ENCODE measurements around the gene RXRB.

RXRB gene

DNA sequence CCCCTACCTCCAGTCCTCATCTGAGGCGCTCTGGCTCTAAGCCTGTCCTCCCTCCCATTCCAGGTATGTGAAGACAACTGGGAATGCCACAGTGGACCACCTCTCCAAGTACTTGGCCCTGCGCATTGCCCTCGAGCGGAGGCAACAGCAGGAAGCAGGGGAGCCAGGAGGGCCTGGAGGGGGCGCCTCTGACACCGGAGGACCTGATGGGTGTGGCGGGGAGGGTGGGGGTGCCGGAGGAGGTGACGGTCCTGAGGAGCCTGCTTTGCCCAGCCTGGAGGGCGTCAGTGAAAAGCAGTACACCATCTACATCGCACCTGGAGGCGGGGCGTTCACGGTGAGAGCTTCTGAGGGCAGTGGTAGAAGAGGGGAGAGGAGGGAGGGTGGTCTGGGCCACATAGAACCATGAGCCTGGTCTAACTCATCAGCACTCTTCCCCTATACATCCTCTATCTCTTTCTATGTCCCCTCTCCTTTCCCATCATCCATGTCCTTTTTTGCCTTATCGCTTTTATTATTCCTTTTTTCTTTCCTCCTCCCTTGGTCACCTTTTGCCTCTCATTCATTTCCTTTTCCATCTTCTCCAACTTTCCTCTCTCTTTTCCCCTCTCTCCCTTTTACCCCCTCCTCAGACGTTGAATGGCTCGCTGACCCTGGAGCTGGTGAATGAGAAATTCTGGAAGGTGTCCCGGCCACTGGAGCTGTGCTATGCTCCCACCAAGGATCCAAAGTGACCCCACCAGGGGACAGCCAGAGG lies 11.4 kb upstream of the RXRB start:
- no peak for DNase-seq

DNA sequence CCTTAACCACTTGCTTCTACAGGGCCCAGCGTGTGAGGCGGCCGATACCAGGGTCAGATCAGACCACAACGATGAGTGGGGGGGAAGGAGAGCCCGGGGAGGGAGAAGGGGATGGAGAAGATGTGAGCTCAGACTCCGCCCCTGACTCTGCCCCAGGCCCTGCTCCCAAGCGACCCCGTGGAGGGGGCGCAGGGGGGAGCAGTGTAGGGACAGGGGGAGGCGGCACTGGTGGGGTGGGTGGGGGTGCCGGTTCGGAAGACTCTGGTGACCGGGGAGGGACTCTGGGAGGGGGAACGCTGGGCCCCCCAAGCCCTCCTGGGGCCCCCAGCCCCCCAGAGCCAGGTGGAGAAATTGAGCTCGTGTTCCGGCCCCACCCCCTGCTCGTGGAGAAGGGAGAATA lies 10.7 kb upstream of the RXRB start:
- no peak for DNase-seq

DNA sequence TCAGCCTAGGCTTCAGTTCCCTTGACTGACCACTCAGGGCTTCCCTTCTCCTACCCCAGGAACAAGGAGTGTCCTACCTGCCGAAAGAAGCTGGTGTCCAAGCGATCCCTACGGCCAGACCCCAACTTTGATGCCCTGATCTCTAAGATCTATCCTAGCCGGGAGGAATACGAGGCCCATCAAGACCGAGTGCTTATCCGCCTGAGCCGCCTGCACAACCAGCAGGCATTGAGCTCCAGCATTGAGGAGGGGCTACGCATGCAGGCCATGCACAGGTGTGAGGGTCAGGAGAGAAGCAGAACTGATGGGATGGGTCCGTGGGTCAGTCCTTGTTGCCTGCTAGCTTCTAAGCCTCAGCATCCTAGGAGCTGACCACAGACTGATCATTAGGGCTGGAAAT lies 9.4 kb upstream of the RXRB start:
- DNase-seq: no peak

DNA sequence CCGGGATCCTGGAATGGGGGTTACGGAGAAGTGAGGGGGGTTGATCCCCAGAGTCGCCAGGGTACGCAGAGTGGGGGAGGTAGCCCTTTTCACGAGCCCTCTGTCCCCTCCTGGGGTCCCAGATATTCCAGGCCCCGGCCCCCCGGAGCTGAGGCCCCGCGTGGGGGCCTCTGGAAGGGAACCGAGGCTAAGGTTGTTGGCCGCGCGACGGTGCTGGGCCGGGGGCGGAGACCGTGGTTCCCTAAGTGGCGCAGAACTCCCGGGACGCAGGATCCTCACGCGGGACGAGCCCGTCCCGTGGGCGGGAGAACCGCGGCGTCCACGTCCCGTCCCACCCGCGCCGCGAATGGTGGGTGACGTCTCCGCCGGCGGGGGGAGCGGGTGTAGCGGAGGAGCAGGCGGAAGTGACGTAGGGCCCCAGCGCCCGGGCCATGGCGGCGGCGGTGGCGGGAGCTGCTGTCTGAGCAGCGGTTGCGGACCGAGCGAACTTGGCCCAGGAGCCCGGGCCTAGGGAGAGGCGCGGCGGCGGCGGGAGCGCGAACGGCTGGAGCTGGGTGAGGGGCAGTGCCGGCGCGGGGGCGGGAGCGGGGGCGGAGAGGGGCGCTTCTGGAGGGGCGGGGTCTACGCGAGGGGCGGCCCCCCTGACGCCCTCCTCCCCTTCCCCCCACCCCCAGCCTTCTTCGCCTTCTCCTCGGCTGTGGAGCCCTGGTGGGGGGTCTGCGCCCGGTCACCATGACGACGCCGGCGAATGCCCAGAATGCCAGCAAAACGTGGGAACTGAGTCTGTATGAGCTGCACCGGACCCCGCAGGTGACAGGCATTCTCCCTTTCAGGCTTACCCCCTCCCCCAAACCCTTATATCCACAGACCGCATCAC lies 7.9 kb upstream of the RXRB start, which contains the start of gene RING1:
RING1 (plus strand) TSS at position 410 of the 877 bp plus-strand sequence; CDS start at position 733, 323 bp downstream.
- peak; percentile 75 for DNase-seq

GRCh38 chr6:33207552-33208090 lies 7.2 kb upstream of the RXRB start:
- peak; percentile 62 for DNase-seq

DNA sequence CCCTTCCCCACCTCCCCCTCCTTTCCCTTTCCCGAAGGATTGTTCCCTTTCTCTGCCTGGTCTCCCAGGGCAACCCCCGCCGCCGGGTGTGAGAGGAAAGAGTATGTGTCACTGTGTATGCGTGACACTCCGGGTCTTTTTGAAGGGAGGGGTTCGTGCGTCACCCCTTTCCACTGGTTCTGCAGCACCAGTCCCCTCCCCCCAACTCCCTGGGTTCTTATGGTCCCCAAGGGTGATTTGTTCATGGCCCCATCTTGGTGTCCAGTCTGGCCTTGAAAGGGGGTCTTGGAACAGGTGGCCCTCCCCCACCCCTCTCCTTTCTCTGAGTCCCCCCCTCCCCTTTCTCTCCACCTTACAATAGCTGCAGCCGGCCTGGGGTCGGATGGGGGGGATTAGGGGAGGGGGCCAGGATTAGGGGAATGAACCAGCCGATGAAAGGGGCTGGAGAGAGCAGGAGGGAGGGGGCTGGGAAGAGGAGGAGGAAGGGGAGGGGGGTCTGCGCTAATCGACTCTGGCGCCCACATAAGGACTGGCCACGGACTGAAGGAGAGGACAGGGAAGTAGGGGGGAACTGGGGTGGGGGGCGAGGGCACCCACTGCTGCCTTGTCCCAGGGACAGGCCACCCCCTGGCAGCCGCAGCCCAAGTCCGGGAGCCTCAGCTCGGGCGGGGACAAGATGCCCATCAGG lies 6.5 kb upstream of the RXRB start:
- DNase-seq: peak; percentile 77

DNA sequence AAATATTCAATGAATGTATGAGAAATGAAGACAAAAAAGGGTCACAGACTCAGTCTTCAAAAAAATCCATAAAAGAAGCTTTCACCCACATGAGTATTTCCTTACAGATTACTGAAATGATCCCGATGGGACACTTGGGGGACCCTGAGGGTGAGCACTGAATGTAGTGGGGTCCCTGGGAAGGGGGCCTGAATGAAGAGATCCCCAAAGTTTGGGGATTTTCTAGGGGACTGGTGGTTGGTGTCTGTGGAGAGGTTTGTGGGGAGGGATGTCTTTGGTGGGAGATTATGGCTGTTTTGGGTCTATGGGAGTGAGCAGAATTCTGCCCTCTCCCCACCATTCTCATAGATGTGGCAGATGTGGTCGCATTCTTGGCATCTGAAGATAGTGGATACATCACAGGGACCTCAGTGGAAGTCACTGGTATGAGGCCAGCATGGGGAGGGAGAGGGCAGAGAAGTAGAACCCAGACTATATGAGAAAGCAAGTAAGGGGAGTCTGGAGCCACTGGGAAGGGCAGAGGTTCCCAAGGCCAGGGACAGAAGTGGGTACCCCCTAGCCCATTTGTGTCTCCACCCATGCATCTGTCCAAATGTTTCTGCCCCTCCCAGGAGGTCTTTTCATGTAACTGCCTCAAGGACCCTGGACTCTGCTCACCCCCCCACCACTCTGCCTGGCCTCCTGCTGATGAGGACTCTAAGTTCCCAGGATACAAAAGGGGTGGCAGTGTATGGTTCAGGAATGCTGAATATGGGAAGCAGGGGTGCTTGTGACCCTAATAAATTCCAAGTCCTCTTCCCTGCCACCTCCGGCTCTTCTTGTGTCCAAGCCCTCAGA lies 5.8 kb upstream of the RXRB start:
- DNase-seq: peak; percentile 51

DNA sequence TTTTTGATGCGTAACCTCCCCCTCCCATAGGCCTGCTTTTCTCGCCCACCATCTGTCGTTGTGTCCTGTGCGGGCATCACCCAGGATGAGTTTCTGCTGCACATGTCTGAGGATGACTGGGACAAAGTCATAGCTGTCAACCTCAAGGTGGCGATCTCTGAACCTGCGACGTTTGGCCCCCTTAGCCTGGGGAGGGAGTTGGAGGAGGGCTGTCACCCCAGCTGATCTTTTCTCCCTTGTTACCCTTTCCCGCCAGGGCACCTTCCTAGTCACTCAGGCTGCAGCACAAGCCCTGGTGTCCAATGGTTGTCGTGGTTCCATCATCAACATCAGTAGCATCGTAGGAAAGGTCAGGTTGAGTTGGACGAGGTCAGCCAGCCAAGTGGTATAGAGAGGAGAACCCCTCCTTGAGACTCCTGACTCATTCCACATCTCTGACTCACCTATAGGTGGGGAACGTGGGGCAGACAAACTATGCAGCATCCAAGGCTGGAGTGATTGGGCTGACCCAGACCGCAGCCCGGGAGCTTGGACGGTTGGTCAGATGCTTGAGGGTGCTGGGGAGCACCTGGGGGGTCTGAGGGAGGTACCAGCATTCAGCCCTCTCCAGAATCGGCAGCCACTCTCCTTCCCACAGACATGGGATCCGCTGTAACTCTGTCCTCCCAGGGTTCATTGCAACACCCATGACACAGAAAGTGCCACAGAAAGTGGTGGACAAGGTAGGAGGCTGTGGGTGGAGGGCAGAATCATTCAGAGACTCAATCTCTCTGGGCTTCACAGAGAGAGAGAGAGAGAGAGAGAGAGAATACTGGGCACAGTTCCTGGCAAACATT lies 4.9 kb upstream of the RXRB start:
- peak; percentile 76 for DNase-seq

- peak; percentile 90 for DNase-seq
Measured at GRCh38 chr6:33204415-33205190, 4.1 kb upstream of the RXRB start, which contains the start of gene HSD17B8. HSD17B8 (plus strand) TSS chr6:33204655; CDS start chr6:33204669, 14 bp downstream.

GRCh38 chr6:33204165-33204414 lies 3.6 kb upstream of the RXRB start:
- no peak for DNase-seq

GRCh38 chr6:33203443-33204164 lies 3.1 kb upstream of the RXRB start:
- no peak for DNase-seq

DNA sequence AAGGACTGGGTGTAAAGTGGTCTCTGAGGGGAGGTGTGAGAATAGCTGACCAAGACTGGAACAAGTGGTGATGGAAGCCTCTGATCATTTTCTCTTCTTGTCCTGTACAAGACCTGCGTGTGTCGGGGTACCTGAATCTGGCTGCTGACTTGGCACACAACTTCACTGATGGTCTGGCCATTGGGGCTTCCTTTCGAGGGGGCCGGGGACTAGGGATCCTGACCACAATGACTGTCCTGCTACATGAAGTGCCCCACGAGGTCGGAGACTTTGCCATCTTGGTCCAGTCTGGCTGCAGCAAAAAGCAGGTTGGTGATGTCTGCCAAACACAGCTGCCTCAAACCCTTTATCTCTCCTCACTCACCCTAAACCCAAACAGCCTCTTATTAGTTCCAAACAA lies 2.3 kb upstream of the RXRB start:
- no peak for DNase-seq

GRCh38 chr6:33201935-33202334 lies 1.5 kb upstream of the RXRB start:
- no peak for DNase-seq

GRCh38 chr6:33201147-33201545 lies 681 bp upstream of the RXRB start:
- DNase-seq: no peak

DNA sequence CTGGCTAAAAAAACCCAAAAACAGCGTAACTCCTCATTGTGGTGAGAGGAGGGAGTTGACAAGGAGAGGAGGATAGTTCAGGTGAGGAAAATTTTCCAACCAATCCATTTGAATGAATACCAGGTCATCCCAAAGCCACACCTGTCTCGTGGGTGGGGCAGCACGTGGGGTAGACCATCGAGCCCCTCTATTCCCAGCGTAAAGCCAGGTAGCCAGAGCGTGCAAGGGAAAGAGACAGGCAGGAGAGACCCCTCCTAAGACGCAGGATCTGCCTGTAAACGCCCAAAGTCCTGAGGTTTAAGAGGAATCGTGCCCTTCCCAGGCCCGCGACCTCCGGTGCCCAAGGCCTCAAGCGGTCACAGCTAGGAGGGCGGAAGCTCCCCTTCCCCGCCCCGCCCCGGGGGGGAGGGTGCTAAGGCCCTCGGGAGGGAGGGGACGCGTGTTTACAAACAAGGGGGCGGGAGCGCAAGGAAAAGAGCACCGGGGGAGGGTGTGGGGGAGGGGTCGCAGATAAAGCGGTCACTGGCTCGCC lies 712 bp downstream of the RXRB start:
- DNase-seq: peak; percentile 75

- DNase-seq: no peak
Measured at GRCh38 chr6:33198853-33199436, 1.5 kb downstream of the RXRB start.

GRCh38 chr6:33198159-33198852 lies 2.2 kb downstream of the RXRB start:
- no peak for DNase-seq

DNA sequence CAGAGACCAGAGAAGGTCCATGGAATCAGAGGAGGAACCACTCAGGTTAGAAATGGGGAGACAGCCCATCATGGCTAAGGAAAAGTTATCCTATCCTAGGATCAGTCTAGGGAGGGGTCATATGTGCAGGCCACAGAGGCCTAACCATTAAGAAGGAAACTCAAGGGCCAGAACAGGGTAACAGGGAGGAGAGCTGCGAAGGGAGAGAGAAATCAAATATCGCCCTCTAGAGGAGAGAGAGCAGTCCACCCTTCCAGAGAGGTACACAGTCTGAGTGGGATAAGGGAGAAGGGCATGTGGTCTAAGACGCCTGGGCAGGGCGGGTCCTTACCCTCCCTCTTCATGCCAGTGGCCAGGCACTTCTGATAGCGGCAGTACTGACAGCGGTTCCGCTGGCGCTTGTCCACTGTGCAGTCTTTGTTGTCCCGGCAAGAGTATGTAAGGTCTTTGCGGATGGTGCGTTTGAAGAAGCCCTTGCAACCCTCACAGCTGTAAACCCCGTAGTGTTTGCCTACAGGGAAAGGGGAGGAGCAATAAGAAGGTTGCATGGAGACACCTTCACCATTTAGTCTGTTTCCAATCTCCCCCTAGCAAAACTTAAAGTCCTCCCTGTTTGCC lies 2.9 kb downstream of the RXRB start:
- DNase-seq: peak; percentile 67
